Measurements from ENCODE around the gene TIAM2.

Gene TIAM2

DNA sequence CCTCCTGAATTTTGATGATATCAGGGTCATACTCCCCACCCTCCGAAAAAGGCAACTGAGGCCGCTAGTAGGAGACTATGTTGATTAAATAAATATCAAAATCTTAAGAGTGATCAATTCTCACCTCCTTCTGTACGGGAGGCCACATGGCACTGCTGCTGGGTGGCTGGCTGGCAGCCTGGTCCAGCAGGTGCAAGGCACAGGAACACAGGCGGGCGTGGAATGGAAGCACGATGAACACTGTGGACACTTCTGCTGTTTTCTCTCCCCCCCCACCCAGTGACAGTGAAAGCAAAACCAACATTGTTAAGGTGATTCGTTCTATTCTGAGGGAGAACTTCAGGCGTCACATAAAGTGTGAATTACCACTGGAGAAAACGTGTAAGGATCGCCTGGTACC is 259.0 kb downstream of the TIAM2 start:
- no peak overlapping the region for H3K27ac ChIP-seq
- no peak overlapping the region for H3K4me3 ChIP-seq (IDR thresholded peaks at IDR 0.05; ENCODE audit: insufficient read depth, low read depth, low read length)
- H3K36me3 ChIP-seq (ENCODE audit: insufficient read depth), result no peaks in the 10 kb centered on the region
- TF ChIP-seq, protein P1, sequence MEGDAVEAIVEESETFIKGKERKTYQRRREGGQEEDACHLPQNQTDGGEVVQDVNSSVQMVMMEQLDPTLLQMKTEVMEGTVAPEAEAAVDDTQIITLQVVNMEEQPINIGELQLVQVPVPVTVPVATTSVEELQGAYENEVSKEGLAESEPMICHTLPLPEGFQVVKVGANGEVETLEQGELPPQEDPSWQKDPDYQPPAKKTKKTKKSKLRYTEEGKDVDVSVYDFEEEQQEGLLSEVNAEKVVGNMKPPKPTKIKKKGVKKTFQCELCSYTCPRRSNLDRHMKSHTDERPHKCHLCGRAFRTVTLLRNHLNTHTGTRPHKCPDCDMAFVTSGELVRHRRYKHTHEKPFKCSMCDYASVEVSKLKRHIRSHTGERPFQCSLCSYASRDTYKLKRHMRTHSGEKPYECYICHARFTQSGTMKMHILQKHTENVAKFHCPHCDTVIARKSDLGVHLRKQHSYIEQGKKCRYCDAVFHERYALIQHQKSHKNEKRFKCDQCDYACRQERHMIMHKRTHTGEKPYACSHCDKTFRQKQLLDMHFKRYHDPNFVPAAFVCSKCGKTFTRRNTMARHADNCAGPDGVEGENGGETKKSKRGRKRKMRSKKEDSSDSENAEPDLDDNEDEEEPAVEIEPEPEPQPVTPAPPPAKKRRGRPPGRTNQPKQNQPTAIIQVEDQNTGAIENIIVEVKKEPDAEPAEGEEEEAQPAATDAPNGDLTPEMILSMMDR (conservative IDR thresholded peaks at IDR 0.05; ENCODE audit: low read depth, low read length), result no peak
- H3K27me3 ChIP-seq (ENCODE audit: insufficient read depth, low read depth), result no peaks in the 10 kb centered on the region
- no peaks in the 10 kb centered on the region for H4K20me1 ChIP-seq (ENCODE audit: insufficient read depth)
- H3K79me2 ChIP-seq (ENCODE audit: insufficient read depth, low read depth), result no peaks in the 10 kb centered on the region
- no peak overlapping the region for H2AFZ ChIP-seq (ENCODE audit: low read depth)
- peaks cover 4% of the 10 kb centered on the region for H3K4me1 ChIP-seq (ENCODE audit: low read depth, poor library complexity, severe bottlenecking)
- no peak overlapping the region for H3K9ac ChIP-seq
- no peak overlapping the region for H3K4me2 ChIP-seq

DNA sequence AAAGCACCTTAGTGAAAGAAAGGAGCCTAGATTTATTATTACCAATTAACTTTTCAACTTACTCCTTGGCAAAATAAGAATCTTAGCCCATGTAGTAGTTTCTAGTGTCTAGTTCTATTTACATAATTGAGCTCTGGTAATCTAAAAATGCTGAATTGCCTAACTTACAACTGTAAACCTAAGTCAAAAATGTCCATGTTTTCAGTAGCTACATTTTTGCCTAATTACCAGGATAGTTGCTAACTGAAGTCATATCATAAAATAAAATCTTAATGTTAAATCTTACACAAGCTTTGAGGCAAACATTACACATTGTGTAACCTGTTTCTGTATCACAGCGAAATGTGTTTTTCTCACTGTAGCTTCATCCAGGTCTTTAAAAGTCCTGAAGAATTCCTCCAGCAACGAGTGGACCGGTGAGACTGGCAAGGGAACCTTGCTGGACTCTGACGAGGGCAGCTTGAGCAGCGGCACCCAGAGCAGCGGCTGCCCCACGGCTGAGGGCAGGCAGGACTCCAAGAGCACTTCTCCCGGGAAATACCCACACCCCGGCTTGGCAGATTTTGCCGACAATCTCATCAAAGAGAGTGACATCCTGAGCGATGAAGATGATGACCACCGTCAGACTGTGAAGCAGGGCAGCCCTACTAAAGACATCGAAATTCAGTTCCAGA is 261.1 kb downstream of the TIAM2 start:
- H3K27ac ChIP-seq, result no peak overlapping the region
- no peak overlapping the region for H2AFZ ChIP-seq (ENCODE audit: low read depth)
- no peaks in the 10 kb centered on the region for H3K36me3 ChIP-seq (ENCODE audit: insufficient read depth)
- H3K27me3 ChIP-seq (ENCODE audit: insufficient read depth, low read depth), result no peaks in the 10 kb centered on the region
- peaks cover 25% of the 10 kb centered on the region for H3K4me1 ChIP-seq (ENCODE audit: low read depth, poor library complexity, severe bottlenecking)
- TF ChIP-seq, protein P1 (conservative IDR thresholded peaks at IDR 0.05; ENCODE audit: low read depth, low read length), result no peak
- H3K79me2 ChIP-seq (ENCODE audit: insufficient read depth, low read depth), result no peaks in the 10 kb centered on the region
- H3K4me2 ChIP-seq, result no peak overlapping the region
- no peaks in the 10 kb centered on the region for H4K20me1 ChIP-seq (ENCODE audit: insufficient read depth)
- no peak overlapping the region for H3K4me3 ChIP-seq (IDR thresholded peaks at IDR 0.05; ENCODE audit: insufficient read depth, low read depth, low read length)
- no peak overlapping the region for H3K9ac ChIP-seq

DNA sequence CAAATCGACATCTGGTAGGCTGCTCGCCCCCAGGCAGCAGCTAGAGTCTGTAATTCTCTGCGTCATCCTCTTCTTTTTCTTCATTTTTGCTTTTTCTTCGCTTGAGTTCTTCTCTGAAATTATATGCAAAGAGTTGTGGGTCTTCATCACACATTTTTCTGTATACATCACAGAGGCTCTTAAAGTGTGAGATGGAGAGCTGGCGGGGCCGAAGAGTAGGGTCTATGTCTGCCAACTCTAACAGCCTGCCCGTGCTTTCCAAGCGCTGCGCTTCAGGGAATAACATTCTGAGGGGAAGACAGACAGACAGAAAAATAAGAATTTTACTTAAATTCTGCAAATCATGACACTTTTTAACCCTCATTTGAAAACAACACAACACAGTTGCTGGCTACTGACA is 262.7 kb downstream of the TIAM2 start:
- Histone ChIP-seq H3K27ac (no peak overlapping the region), H3K79me2 (ENCODE audit: insufficient read depth, low read depth) (no peaks in the 10 kb centered on the region), H3K4me2 (no peak overlapping the region), H3K9ac (no peak overlapping the region), H3K36me3 (ENCODE audit: insufficient read depth) (no peaks in the 10 kb centered on the region), H4K20me1 (ENCODE audit: insufficient read depth) (no peaks in the 10 kb centered on the region), H3K27me3 (ENCODE audit: insufficient read depth, low read depth) (no peaks in the 10 kb centered on the region), H3K4me3 (IDR thresholded peaks at IDR 0.05; ENCODE audit: insufficient read depth, low read depth, low read length) (no peak overlapping the region), H3K4me1 (ENCODE audit: low read depth, poor library complexity, severe bottlenecking) (peaks cover 40% of the 10 kb centered on the region), H2AFZ (ENCODE audit: low read depth) (no peak overlapping the region)
- TF ChIP-seq, protein P1 (conservative IDR thresholded peaks at IDR 0.05; ENCODE audit: low read depth, low read length), result no peak

DNA sequence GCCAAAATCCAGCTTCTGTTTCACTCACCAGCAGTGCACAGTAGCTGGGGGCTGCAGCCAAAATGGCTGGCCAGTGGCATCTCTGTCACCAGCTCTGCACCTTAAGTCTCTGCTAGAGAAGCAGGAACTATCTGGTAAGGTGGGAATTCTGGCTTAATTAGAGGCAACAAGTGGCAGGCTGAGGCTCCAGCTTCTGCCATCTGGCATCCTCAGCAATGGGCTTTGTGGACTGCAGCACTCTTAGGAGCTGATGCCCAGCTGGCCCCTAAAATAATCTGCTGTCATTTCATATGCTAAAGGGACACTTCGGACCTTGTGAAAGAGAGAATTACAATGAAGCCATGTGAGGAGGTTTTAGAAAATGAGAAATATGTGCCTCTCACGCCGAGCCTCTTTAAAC is 264.1 kb downstream of the TIAM2 start:
- Histone ChIP-seq H3K4me2 (no peak overlapping the region), H3K27me3 (ENCODE audit: insufficient read depth, low read depth) (no peaks in the 10 kb centered on the region), H3K27ac (no peak overlapping the region), H2AFZ (ENCODE audit: low read depth) (no peak overlapping the region), H3K79me2 (ENCODE audit: insufficient read depth, low read depth) (no peaks in the 10 kb centered on the region), H3K36me3 (ENCODE audit: insufficient read depth) (no peaks in the 10 kb centered on the region), H3K4me3 (IDR thresholded peaks at IDR 0.05; ENCODE audit: insufficient read depth, low read depth, low read length) (no peak overlapping the region), H4K20me1 (ENCODE audit: insufficient read depth) (no peaks in the 10 kb centered on the region), H3K9ac (no peak overlapping the region), H3K4me1 (ENCODE audit: low read depth, poor library complexity, severe bottlenecking) (peaks cover 43% of the 10 kb centered on the region)
- TF ChIP-seq, protein P1 (conservative IDR thresholded peaks at IDR 0.05; ENCODE audit: low read depth, low read length), result no peak
